Measurements from ENCODE around the gene MAEA.
A peak's percentile ranks its signal among the peaks of the same experiment; 100 is the strongest.

The MAEA gene

GRCh38 chr4:1358421-1359143 is 68.9 kb downstream of the MAEA start:
- Histone ChIP-seq H3K4me3 (no peak overlapping the region), H3K27ac (peak overlapping the region in 5 of 21 experiments; percentile 20 to 47 (median 35))

GRCh38 chr4:1359144-1359501 is 69.4 kb downstream of the MAEA start:
- H3K4me3 ChIP-seq, result no peak overlapping the region

GRCh38 chr4:1359976-1360375 is 70.3 kb downstream of the MAEA start:
- peak overlapping the region in 7 of 21 experiments; percentile 3 to 60 (median 12) for H3K27ac ChIP-seq
- H3K4me3 ChIP-seq, result no peak overlapping the region

More at GRCh38 chr4:1359144-1359501, 69.4 kb downstream of the MAEA start:
- peak overlapping the region in 5 of 21 experiments; percentile 20 to 47 (median 35) for H3K27ac ChIP-seq

- H3K27ac ChIP-seq, result peak overlapping the region in 6 of 21 experiments; percentile 3 to 47 (median 18)
- H3K4me3 ChIP-seq, result no peak overlapping the region
These were observed 71.0 kb downstream of the MAEA start for GRCh38 chr4:1360423-1361283.

GRCh38 chr4:1361431-1361830 is 71.7 kb downstream of the MAEA start:
- Histone ChIP-seq H3K27ac (peak overlapping the region in 1 of 21 experiments; percentile 47), H3K4me3 (no peak overlapping the region)

- H3K4me3 ChIP-seq, result no peak overlapping the region
- no peak overlapping the region for H3K27ac ChIP-seq
These were observed 72.4 kb downstream of the MAEA start for GRCh38 chr4:1362046-1362445.

- H3K4me3 ChIP-seq, result no peak overlapping the region
- no peak overlapping the region for H3K27ac ChIP-seq
These were observed 72.8 kb downstream of the MAEA start for GRCh38 chr4:1362521-1362920.

- Histone ChIP-seq H3K4me3 (no peak overlapping the region), H3K27ac (no peak overlapping the region)
These were observed 73.8 kb downstream of the MAEA start for GRCh38 chr4:1363513-1363912.

- Histone ChIP-seq H3K27ac (no peak overlapping the region), H3K4me3 (no peak overlapping the region)
These were observed 74.5 kb downstream of the MAEA start for GRCh38 chr4:1364217-1364616.

- Histone ChIP-seq H3K4me3 (no peak overlapping the region), H3K27ac (no peak overlapping the region)
These were observed 75.1 kb downstream of the MAEA start for GRCh38 chr4:1364748-1365147.

- H3K27ac ChIP-seq, result no peak overlapping the region
- no peak overlapping the region for H3K4me3 ChIP-seq
These were observed 75.8 kb downstream of the MAEA start for GRCh38 chr4:1365271-1366178.

- no peak overlapping the region for H3K4me3 ChIP-seq
- no peak overlapping the region for H3K27ac ChIP-seq
These were observed 76.9 kb downstream of the MAEA start for GRCh38 chr4:1366371-1367229.

GRCh38 chr4:1367230-1367935 is 77.7 kb downstream of the MAEA start:
- Histone ChIP-seq H3K4me3 (no peak overlapping the region), H3K27ac (no peak overlapping the region)

GRCh38 chr4:1367936-1368289 is 78.2 kb downstream of the MAEA start:
- no peak overlapping the region for H3K4me3 ChIP-seq
- no peak overlapping the region for H3K27ac ChIP-seq

GRCh38 chr4:1368421-1369090 is 78.9 kb downstream of the MAEA start:
- Histone ChIP-seq H3K4me3 (no peak overlapping the region), H3K27ac (no peak overlapping the region)

GRCh38 chr4:1369091-1369450 is 79.4 kb downstream of the MAEA start:
- H3K27ac ChIP-seq, result no peak overlapping the region
- no peak overlapping the region for H3K4me3 ChIP-seq

- no peak overlapping the region for H3K27ac ChIP-seq
- H3K4me3 ChIP-seq, result no peak overlapping the region
These were observed 79.9 kb downstream of the MAEA start for GRCh38 chr4:1369479-1370079.

All from skin epidermis (tissue), 12 donors.